ENCODE results near the gene INPP5D. TPM values are rescaled to one million over a fixed set of nuclear protein-coding genes. Genes with fewer than 3 reads are reported as not detected.
"Not testable (repeated sequence)": the region's sequence is repeated elsewhere in the genome, so short reads cannot be mapped to it uniquely, and the experiment has no call there.

INPP5D gene
- total RNA-seq, 1 donor from 2014 or later, result 79.2 TPM

DNA sequence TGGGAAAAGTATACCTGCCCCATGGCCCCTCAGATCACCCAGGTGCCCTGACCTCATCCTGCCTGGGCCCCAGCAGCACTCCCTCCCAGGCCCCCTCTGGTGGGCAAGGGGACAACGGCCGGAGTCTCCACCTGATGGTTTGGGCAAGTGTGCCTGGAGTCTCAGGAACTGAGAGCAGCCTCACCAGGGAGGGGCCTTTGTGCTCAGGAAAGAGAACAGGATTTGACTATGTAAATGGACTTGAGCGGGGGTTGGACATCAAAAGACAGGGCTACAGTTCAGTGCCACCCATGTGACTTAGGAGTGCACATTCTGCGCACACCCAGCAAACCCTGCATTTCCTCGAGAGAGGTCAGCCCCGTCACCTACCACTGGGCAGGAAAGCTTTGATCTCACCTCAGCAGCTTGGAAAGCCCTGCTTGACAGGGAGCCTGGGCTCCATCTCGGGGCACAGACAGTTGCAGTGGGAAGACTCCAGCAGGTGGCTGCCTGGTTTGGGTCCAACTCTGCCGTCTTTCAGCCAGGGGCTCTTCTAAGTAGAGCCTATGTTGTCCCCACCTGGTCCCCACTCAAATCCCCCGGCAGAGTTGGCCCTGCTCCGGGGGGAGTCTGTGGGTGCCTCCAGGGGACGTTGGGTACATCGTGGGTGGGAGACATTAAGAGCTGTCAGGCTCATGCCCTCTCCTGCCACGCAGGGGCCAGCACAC is 3.3 kb downstream of the INPP5D start:
- Mint-ChIP-seq H3K36me3 (ENCODE audit: low read depth, unreplicated experiment) (peaks cover 21% of the 10 kb centered on the region), H3K4me1 (ENCODE audit: unreplicated experiment) (peaks cover 45% of the 10 kb centered on the region), H3K9me3 (ENCODE audit: unreplicated experiment) (no peaks in the 10 kb centered on the region), H3K4me3 (ENCODE audit: unreplicated experiment) (peak overlapping the region; percentile 37), H3K27me3 (ENCODE audit: unreplicated experiment) (peaks cover 9% of the 10 kb centered on the region), H3K27ac (ENCODE audit: unreplicated experiment) (no peak overlapping the region)
- peak; percentile 35 for TF ChIP-seq CTCF (IDR thresholded peaks at IDR 0.05; ENCODE audit: unreplicated experiment)
- DNase-seq (ENCODE audit: low spot score), result no peak

DNA sequence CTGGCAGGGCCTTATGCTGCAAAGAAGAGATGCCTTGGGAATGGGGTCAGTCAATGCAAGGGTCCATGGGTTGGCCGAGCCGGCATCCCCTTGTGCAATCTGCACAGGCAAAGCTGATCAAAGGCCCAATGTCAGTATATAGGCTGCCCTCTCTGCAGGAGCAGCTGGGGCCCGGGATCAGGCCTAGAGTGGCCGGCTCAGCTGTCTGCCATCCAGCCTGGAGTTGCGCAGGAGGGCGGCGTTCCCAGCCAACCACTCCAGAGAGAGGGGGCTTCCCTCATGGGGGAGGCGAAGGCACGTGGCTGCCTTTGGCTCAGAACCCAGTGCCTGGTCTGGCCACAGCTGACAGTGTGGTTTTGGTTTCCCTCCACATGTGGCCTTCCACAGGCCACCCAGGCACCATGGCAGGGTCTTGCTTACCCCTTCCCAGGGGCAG is 3.9 kb downstream of the INPP5D start:
- no peak for DNase-seq (ENCODE audit: low spot score)
- peaks cover 15% of the 10 kb centered on the region for H3K27me3 Mint-ChIP-seq (ENCODE audit: unreplicated experiment)
- TF ChIP-seq CTCF (IDR thresholded peaks at IDR 0.05; ENCODE audit: unreplicated experiment), result no peak
- peaks cover 24% of the 10 kb centered on the region for H3K36me3 Mint-ChIP-seq (ENCODE audit: low read depth, unreplicated experiment)
- H3K27ac Mint-ChIP-seq (ENCODE audit: unreplicated experiment), result no peak overlapping the region
- no peak overlapping the region for H3K4me3 Mint-ChIP-seq (ENCODE audit: unreplicated experiment)
- H3K9me3 Mint-ChIP-seq (ENCODE audit: unreplicated experiment), result no peaks in the 10 kb centered on the region
- peaks cover 46% of the 10 kb centered on the region for H3K4me1 Mint-ChIP-seq (ENCODE audit: unreplicated experiment)

DNA sequence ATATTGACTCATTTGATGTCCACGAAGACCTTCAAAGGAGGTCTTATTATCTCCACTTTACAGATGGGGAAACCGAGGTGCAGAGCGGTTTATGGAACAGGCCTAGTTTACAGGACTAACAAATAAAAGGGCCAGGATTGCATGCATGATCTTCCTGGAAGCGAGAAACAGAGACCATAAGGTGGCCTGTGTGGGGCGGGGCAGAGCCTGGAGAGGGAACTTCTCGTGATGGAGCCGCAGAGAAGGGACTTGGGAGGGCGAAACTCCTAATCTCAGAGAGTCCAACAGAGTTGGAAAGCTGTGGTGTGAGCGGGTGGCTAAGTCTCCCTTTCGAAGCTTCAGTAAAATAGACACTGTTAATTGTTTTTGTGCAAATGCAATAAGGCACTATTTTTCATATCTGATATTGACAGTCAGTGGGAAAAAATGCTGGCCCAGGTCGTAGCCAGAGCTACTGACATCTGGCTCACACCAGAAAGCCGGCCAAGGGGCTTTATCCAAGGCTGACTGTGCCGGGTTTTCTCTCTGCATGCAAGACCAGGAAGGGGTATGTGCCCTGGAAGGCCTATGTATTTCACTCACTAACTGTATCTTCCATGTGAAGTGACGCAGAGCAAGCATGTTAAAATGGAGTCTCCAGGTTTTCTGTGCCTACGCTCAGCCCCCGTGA is 4.5 kb downstream of the INPP5D start:
- TF ChIP-seq CTCF (IDR thresholded peaks at IDR 0.05; ENCODE audit: unreplicated experiment), result no peak
- peaks cover 17% of the 10 kb centered on the region for H3K27me3 Mint-ChIP-seq (ENCODE audit: unreplicated experiment)
- H3K36me3 Mint-ChIP-seq (ENCODE audit: low read depth, unreplicated experiment), result peaks cover 24% of the 10 kb centered on the region
- DNase-seq (ENCODE audit: low spot score), result no peak
- H3K9me3 Mint-ChIP-seq (ENCODE audit: unreplicated experiment), result no peaks in the 10 kb centered on the region
- no peak overlapping the region for H3K4me3 Mint-ChIP-seq (ENCODE audit: unreplicated experiment)
- H3K4me1 Mint-ChIP-seq (ENCODE audit: unreplicated experiment), result peaks cover 47% of the 10 kb centered on the region
- H3K27ac Mint-ChIP-seq (ENCODE audit: unreplicated experiment), result no peak overlapping the region

- Mint-ChIP-seq H3K4me1 (ENCODE audit: unreplicated experiment) (peaks cover 42% of the 10 kb centered on the region), H3K36me3 (ENCODE audit: low read depth, unreplicated experiment) (peaks cover 24% of the 10 kb centered on the region), H3K27me3 (ENCODE audit: unreplicated experiment) (peaks cover 17% of the 10 kb centered on the region)
- H3K27ac Mint-ChIP-seq (ENCODE audit: unreplicated experiment); H3K9me3 Mint-ChIP-seq (ENCODE audit: unreplicated experiment); DNase-seq (ENCODE audit: low spot score); H3K4me3 Mint-ChIP-seq (ENCODE audit: unreplicated experiment): not testable (repeated sequence)
Observed at GRCh38 chr2:233065200-233065589, 5.1 kb downstream of the INPP5D start.

GRCh38 chr2:233065954-233066470 is 5.9 kb downstream of the INPP5D start:
- no peak overlapping the region for H3K27ac Mint-ChIP-seq (ENCODE audit: unreplicated experiment)
- H3K36me3 Mint-ChIP-seq (ENCODE audit: low read depth, unreplicated experiment), result peaks cover 24% of the 10 kb centered on the region
- H3K9me3 Mint-ChIP-seq (ENCODE audit: unreplicated experiment), result no peaks in the 10 kb centered on the region
- H3K4me3 Mint-ChIP-seq (ENCODE audit: unreplicated experiment), result peak overlapping the region; percentile 47
- peaks cover 13% of the 10 kb centered on the region for H3K27me3 Mint-ChIP-seq (ENCODE audit: unreplicated experiment)
- TF ChIP-seq CTCF (IDR thresholded peaks at IDR 0.05; ENCODE audit: unreplicated experiment), result no peak
- DNase-seq (ENCODE audit: low spot score), result no peak
- H3K4me1 Mint-ChIP-seq (ENCODE audit: unreplicated experiment), result peaks cover 35% of the 10 kb centered on the region

All from endothelial cell (in vitro differentiated cells).